Osteocyte (in vitro differentiated cells): ENCODE data around the gene TGFBR3L. TPM values are rescaled to one million over a fixed set of nuclear protein-coding genes. Genes with fewer than 3 reads are reported as not detected.

Source experiments
- DNase-seq: peaks from one replicate; pipeline ENCODE4 v3.0.0; 2021; ENCODE audit warnings: mixed read lengths; ENCODE audit not compliant: unreplicated experiment; ENCODE audit errors: extremely low spot score
- H3K27ac Mint-ChIP-seq: one replicate; pipeline ENCODE4 v1.8.0; 2021; ENCODE audit warnings: mild to moderate bottlenecking, mixed read lengths; ENCODE audit not compliant: unreplicated experiment
- H3K27me3 Mint-ChIP-seq: one replicate; pipeline ENCODE4 v1.8.0; 2021; ENCODE audit warnings: mixed read lengths; ENCODE audit not compliant: unreplicated experiment
- H3K36me3 Mint-ChIP-seq: one replicate; pipeline ENCODE4 v1.8.0; 2021; ENCODE audit warnings: mixed read lengths; ENCODE audit not compliant: unreplicated experiment
- H3K4me1 Mint-ChIP-seq: one replicate; pipeline ENCODE4 v1.8.0; 2021; ENCODE audit warnings: mixed read lengths; ENCODE audit not compliant: unreplicated experiment
- H3K4me3 Mint-ChIP-seq: one replicate; pipeline ENCODE4 v1.8.0; 2021; ENCODE audit warnings: mild to moderate bottlenecking, moderate library complexity, mixed read lengths; ENCODE audit not compliant: unreplicated experiment
- H3K9me3 Mint-ChIP-seq: one replicate; pipeline ENCODE4 v1.8.0; 2021; ENCODE audit warnings: mixed read lengths; ENCODE audit not compliant: unreplicated experiment
- total RNA-seq: library from RNA; stranded (reverse); gene quantifications from 2 replicates; pipeline ENCODE4 v1.2.1, GENCODE V29; 2021
- TF ChIP-seq, protein P1 (sequence below): fragments of 200-600 bp; sonication (generic); IDR thresholded peaks from 2 replicates; pipeline ENCODE4 v1.5.0; 2021; ENCODE audit warnings: antibody characterized with exemption, mild to moderate bottlenecking, moderate library complexity

The TGFBR3L gene
- total RNA-seq, 1 donor from 2014 or later = 2.3 TPM

DNA sequence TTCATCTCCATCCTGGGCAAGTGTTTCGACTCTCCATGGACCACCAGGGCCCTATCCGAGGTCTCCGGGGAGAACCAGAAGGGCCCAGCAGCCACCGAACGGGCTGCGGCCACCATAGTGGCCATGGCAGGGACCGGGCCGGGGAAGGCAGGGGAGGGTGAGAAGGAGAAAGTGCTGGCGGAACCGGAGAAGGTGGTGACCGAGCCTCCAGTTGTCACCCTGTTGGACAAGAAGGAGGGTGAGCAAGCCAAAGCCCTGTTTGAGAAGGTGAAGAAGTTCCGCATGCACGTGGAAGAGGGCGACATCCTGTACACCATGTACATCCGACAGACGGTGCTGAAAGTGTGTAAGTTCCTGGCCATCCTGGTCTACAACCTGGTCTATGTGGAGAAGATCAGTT lies 15.7 kb upstream of the TGFBR3L start:
- H3K4me3 Mint-ChIP-seq = no peak overlapping the region
- no peak for DNase-seq

DNA sequence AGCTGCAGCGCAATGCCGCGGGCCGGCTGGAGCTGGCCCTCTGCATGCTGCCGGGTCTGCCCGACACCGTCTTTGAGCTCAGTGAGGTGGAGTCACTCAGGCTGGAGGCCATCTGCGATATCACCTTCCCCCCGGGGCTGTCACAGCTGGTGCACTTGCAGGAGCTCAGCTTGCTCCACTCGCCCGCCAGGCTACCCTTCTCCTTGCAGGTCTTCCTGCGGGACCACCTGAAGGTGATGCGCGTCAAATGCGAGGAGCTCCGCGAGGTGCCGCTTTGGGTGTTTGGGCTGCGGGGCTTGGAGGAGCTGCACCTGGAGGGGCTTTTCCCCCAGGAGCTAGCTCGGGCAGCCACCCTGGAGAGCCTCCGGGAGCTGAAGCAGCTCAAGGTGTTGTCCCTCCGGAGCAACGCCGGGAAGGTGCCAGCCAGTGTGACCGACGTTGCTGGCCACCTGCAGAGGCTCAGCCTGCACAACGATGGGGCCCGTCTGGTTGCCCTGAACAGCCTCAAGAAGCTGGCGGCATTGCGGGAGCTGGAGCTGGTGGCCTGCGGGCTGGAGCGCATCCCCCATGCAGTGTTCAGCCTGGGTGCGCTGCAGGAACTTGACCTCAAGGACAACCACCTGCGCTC lies 14.8 kb upstream of the TGFBR3L start:
- no peaks in the 10 kb centered on the region for H3K27me3 Mint-ChIP-seq
- no peak for DNase-seq
- H3K36me3 Mint-ChIP-seq = peaks cover 5% of the 10 kb centered on the region
- no peak overlapping the region for H3K4me3 Mint-ChIP-seq
- H3K4me1 Mint-ChIP-seq = peaks cover 14% of the 10 kb centered on the region
- no peak overlapping the region for H3K27ac Mint-ChIP-seq
- H3K9me3 Mint-ChIP-seq = no peaks in the 10 kb centered on the region
- TF ChIP-seq, protein P1, sequence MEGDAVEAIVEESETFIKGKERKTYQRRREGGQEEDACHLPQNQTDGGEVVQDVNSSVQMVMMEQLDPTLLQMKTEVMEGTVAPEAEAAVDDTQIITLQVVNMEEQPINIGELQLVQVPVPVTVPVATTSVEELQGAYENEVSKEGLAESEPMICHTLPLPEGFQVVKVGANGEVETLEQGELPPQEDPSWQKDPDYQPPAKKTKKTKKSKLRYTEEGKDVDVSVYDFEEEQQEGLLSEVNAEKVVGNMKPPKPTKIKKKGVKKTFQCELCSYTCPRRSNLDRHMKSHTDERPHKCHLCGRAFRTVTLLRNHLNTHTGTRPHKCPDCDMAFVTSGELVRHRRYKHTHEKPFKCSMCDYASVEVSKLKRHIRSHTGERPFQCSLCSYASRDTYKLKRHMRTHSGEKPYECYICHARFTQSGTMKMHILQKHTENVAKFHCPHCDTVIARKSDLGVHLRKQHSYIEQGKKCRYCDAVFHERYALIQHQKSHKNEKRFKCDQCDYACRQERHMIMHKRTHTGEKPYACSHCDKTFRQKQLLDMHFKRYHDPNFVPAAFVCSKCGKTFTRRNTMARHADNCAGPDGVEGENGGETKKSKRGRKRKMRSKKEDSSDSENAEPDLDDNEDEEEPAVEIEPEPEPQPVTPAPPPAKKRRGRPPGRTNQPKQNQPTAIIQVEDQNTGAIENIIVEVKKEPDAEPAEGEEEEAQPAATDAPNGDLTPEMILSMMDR = no peak

More for the DNA sequence above, 15.7 kb upstream of the TGFBR3L start:
- Mint-ChIP-seq H3K9me3 (no peaks in the 10 kb centered on the region), H3K27me3 (no peaks in the 10 kb centered on the region), H3K36me3 (peaks cover 5% of the 10 kb centered on the region), H3K4me1 (peaks cover 8% of the 10 kb centered on the region), H3K27ac (no peak overlapping the region)
- TF ChIP-seq, protein P1 = no peak

GRCh38 chr19:7900401-7900870 lies 14.2 kb upstream of the TGFBR3L start:
- Mint-ChIP-seq H3K4me3 (no peak overlapping the region), H3K27ac (no peak overlapping the region), H3K9me3 (no peaks in the 10 kb centered on the region), H3K36me3 (peaks cover 5% of the 10 kb centered on the region), H3K4me1 (peaks cover 18% of the 10 kb centered on the region), H3K27me3 (no peaks in the 10 kb centered on the region)
- no peak for DNase-seq
- TF ChIP-seq, protein P1 = no peak

DNA sequence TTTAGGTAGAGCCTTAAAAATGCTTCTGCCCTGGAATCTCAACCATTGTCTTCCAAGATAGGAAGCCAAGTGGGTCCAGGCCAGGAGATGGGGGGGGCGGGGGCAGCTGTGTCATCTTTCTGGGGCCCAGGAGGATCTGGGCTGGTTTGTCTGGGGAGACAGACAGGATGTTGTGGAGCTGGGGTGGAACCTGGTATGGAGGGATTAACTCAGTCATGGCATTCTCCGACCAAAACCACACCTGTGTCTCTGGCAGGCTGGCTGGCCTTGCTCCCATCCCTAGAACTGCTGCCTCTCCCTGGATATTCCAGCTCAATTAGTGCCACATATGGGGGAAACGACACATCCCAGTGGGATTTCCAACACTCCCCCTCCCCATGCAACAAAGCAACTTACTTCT lies 13.7 kb upstream of the TGFBR3L start:
- Mint-ChIP-seq H3K4me3 (no peak overlapping the region), H3K27ac (no peak overlapping the region), H3K4me1 (peaks cover 22% of the 10 kb centered on the region), H3K9me3 (no peaks in the 10 kb centered on the region), H3K36me3 (peaks cover 5% of the 10 kb centered on the region), H3K27me3 (no peaks in the 10 kb centered on the region)
- TF ChIP-seq, protein P1 = no peak
- DNase-seq = no peak

DNA sequence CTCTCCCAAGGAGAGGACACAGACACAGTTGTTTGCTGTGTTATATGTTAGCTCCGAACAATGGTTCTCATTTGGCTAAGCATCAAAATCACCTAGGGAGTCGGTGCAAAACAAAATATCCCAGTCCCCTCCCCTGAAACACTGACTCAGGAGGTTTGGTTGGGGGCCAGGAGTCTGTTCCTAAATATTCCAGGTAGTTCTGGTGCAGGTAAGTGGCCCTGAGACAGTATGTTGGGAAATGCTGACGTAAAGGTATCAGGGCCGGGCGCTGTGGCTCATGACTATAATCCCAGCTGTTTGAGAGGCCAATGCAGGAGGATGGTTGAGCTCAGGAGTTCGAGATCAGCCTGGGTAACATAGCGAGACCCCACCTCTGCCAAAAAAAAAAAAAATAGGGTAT lies 13.3 kb upstream of the TGFBR3L start:
- H3K4me3 Mint-ChIP-seq = no peak overlapping the region
- DNase-seq = no peak
- TF ChIP-seq, protein P1 = no peak

More for the DNA sequence above, 13.3 kb upstream of the TGFBR3L start:
- peaks cover 5% of the 10 kb centered on the region for H3K36me3 Mint-ChIP-seq
- no peak overlapping the region for H3K27ac Mint-ChIP-seq
- no peaks in the 10 kb centered on the region for H3K27me3 Mint-ChIP-seq
- H3K9me3 Mint-ChIP-seq = no peaks in the 10 kb centered on the region
- H3K4me1 Mint-ChIP-seq = peaks cover 26% of the 10 kb centered on the region
